Ammon's horn (tissue), 1 donor: ENCODE data around the gene CAMK2G.
"Not testable (repeated sequence)": the region's sequence is repeated elsewhere in the genome, so short reads cannot be mapped to it uniquely, and the experiment has no call there.

Experiments used
- DNase-seq: peaks from one replicate; pipeline ENCODE4 v3.0.0-alpha.2; 2016; ENCODE audit warnings: low spot score

The CAMK2G gene

DNA sequence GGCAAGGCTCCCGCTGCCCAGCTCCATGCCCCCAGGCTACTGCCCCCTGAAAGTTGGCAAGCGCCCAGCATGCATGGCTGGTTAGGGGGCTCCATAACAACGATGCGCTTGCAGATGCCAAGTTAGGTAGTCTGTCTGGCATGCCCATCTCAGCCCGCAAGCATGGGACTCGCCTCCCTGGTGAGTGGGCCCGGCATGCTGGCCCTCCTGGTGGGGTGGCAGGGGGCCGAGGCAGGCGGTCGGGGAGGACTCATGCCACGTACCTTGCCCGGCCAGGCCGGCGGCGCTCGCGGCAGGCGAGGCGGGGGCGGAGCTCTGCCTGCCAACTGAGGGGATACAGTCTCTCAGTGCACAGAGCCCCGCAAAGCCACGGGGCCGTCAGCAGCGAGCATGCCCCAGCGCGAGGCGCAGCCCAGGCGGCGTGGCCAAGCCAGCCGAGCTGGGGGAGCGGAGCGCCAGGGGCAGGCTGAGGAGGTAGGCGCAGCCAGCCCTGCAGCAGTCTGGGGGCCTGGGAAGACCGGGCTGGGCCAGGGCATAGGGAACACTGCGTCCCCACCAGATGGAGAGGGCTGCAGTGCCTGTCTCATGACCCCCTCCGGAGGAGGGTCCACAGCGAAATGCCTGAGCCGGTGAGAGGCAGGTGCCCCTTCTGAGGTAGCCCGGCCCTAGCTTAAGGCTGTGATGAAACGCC lies 34.9 kb downstream of the CAMK2G start:
- DNase-seq: no peak

DNA sequence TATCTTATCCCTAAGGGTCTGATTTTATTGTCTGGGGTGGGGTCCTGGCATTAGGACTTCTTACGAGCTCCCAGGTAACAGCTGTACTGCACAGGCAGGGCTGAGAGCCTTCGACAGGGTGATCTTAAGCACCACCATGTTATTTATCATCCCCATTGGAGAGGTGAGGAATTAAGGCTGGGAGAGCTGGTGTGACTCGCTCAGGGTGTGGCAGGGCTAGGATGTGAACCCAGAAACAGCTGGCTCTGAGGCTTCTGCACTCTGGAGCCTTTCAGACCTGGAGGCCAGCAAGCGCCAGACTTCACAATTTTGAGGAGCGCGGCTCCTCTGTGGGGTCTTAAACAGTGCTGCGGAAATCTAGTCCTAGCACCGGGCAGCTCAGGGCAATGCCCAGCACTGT lies 35.5 kb downstream of the CAMK2G start:
- no peak for DNase-seq

DNA sequence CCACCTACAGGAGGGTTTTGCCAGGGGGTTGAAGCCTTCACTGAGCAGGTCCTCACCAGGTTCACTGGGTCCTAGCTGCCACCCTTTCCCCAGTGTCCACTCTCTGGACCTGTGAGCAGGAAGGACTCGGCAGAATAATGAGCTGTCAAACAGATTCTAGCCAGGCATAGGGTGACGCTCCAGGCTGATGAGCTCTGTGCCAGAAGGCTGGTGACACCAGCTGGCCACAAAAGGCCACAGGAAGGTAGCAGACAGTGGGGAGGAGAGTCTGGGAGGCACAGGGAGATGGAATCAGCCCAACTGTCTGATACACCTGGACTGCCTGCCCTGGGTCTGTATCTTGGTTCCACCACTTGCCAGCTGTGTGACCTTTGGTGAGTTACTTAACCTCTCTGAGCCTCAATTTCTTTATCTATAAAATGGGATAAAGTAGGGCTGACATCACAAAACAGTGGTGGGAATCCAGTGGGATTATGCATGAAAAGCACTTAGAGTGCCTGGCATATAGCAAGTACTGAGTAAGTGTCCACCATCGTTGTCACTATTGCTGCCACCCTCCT lies 36.3 kb downstream of the CAMK2G start:
- DNase-seq: no peak

DNA sequence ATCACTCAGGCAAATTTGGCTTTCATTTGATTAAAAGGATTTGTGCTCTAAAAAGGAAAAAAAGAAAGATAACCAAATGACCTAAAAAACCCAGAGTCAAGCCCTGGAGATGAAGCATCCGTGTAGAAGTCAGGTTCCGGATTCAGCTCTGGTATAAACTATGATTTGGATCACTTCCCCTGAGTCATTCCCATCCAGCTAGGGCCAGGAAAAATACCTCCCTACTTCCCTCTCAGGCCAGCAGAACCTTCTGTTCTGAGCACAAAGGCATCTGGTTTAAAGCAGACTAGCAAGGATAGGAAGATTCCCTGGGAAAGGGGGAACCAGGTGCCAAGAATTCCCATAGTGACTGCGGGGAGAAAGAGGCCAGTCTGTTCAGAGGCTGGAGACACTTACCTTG lies 37.3 kb downstream of the CAMK2G start:
- no peak for DNase-seq

DNA sequence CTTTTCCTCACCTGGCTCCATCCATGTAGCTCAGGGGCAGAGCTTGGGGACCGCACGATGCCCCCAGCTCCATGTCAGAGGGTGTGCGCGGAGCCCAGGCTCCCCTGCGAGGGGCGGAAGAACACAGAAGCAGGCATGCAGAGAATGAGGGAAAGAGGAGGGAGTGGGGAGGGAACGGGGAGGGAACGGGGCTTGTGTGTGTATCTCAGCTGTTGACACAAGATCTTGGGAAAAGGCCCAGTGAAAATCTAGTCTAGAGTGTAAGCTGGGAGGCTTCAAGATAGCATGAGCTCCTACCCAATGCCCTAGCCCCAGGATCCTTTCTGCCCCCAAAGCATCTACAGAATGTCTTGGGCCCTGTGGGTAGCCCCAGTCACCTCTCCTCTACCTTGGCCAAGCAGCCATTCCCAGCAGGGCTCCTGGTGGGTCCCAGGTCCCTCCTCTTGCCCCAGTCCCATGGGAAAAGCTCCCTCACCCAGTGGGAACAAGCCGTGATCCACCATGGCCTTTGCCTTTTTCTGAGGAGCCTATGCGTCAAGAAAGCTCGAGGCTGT lies 37.9 kb downstream of the CAMK2G start:
- DNase-seq: no peak

DNA sequence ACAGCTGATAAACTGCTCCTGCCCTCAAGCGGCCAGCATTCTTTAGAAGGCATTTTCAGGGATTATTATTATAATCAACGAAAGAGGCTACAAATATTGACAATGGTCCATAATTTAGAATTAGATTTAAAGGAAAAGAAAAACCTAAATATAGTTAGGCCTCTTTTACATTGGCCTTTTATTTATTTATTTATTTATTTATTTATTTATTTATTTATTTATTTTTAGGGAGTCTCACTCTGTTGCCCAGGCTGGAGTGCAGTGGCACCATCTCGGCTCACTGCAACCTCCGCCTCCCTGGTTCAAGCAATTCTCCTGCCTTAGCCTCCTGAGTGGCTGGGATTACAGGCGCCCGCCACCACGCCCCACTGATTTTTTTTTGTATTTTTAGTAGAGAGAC lies 45.3 kb downstream of the CAMK2G start:
- not testable (repeated sequence) for DNase-seq

DNA sequence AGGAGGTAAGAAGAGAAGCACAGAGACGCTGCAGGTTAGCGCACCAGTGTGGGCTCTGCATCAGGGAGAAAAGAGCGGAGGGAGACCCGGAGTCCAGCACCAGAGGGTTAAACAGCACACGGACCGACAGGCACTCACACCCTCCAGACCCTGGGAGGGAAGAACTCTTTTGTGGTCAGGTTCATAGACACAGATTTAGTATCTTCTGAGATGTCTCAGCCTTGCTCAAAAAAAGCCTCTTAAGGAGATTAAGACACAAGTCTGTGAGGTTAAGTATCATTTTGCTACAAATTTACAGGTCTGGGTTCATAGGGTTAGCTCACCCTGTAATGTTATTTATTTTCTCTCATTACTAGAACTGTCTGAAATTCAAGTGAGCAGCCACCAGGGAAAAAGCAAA lies 46.2 kb downstream of the CAMK2G start:
- DNase-seq: no peak

DNA sequence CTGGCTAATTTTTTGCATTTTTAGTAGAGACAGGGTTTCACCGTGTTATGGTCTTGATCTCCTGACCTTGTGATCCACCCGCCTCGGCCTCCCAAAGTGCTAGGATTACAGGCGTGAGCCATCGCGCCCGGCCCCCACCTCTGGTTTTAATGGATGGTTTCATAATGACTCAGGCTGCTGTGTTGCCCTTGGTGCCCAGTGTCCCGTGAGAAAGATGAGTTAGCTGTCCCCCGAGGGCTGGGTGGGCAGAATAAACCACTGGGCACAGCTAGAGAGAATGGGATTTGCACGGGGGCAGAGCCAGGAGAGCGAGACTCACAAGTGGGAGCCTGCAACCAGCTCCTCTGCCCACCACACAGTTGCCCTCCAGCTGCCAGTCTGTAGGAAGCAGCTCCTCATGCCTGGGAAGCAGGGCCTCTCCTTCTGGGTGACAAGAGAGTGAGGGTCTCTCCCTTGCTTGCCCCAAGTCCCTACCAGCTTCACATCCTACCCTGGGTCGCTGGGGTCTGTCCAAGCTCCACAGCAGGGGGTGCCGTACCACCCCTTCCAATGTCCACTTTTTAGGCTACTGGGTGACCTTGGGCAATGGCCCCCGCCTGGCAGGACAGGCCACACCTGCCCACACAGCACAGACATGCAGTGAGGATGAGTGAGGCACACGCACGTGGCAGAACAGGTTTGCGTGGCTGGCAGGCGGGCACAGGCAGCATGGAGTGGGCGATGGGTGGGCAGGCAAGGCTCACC lies 46.8 kb downstream of the CAMK2G start:
- DNase-seq: no peak

DNA sequence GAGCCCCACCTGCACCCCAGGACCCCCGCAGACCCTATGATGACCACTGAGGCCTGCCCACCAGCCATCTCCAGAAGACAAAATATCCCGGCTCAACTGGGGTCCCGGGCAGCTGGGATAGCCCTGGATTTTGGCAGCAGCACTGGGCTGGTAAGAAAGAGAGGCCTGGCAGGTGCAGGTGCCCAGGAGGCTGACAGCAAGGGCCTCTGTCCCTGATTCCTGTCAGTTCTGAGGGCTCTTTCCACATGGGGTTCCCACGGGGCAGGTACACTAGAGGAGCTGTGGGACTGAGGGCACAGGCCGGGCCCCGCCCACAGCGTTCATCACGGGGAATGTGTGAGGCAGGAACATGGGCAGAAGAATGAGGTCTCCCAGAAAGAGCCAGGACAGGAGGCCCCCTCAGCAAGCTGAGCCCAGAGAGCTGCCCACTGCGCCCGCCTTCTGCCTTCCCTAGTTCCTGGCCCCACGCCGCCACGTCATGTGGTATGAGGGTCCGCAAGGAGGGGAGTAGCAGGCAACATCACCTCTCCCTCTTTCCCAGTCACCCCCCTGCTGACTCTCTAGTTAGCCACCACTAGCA lies 50.1 kb downstream of the CAMK2G start:
- no peak for DNase-seq

DNA sequence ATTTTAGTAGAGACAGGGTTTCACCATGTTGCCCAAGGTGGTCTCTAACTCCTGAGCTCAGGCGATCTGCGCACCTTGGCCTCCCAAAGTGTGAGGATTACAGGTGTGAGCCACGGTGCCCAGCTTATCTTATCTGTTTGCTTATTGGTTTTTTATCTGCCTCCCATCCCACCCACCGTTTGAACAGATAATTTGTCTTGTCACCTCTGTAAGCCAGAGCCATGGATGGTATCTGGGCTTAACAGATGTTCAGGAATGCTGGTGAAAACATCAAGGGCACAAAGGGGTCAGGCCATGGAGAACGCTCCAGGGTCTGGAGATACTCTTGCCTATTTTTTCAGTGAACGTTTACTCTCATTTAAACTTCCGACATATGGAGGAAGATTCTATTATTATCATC lies 51.0 kb downstream of the CAMK2G start:
- DNase-seq: no peak

DNA sequence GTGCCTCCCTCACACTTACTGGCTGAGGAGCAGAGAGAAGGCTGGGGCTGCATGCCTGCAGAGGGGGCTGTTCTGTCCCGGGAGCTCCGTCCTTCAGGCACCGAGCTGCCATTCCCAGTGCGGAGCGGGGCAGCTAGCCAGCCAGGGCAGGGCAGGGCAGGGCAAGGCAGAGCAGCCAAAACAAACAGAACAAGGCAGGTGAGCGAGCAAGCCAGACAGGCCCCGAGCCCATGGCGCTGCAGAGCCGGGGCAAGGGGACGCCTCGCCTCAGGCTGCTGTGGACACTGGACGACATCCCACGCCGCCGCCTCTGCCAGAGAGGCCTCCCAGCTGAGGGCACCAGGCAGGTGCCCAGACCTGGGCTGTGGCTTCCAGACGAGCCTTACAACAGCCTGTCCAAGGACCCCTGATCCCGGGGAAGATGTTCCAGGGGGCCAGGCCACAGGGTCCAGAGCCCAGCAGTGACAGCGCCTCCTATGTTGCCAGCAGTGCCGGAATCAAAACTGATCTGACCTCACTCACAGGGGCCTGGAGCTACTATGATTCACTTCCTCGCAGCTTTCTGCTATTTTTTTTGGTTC lies 54.8 kb downstream of the CAMK2G start:
- DNase-seq: no peak

DNA sequence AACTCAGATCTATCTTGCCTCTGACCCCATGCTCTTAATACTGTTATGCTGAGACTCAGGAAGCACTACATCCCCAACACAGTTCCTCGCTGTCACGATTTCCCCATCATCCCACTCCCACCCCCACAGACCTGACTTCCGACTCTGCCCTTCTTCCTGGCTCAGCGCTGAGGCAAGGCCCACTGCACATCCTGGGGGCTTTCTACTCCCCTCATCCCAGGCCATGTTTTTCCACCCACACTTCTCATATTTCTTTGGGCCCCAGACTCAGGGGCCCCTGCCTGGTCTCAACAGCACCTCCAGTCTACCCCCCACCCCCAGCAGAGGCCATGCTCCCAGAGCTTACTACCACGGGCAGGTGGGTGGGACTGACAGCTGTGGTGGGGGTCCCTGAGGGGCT lies 55.3 kb downstream of the CAMK2G start:
- DNase-seq: no peak

DNA sequence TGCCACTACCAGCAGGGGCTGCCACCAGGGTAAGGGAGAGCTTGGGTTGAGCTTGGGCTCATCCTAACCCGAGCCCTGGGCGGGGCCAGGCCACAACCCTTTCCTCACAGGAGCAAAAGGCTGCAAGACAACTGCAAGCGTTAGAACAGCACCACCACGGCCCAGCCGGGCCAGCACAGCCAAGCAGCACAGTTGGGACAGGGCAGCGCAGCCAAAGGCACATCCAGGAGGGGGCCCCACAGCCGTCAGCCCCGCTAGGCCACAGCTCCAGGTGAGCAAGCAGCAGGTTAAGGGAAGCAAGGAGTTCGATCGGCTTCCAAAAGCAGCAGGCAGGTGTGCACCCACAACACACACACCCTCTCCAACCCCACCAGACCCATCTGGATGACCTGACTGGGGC lies 56.0 kb downstream of the CAMK2G start:
- DNase-seq: no peak

DNA sequence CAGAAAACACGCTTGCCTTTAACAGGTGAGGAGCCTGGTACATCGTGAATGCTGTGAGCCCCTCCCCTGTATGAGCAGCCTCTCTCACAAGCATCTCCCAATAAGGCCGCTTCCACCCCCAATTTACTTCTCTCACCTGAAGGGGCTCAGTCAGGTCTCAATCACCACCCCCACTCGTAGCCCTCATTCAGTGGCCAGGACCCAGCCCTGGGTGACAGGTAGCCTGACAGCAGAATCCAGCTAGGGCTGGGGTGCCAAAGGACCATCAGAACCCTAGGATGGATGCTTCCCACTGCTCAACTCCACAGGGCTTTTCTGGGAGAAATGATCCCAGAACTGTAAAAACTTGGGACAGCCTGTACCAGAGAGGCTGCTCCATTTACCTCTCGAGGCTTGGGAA lies 56.5 kb downstream of the CAMK2G start:
- no peak for DNase-seq

DNA sequence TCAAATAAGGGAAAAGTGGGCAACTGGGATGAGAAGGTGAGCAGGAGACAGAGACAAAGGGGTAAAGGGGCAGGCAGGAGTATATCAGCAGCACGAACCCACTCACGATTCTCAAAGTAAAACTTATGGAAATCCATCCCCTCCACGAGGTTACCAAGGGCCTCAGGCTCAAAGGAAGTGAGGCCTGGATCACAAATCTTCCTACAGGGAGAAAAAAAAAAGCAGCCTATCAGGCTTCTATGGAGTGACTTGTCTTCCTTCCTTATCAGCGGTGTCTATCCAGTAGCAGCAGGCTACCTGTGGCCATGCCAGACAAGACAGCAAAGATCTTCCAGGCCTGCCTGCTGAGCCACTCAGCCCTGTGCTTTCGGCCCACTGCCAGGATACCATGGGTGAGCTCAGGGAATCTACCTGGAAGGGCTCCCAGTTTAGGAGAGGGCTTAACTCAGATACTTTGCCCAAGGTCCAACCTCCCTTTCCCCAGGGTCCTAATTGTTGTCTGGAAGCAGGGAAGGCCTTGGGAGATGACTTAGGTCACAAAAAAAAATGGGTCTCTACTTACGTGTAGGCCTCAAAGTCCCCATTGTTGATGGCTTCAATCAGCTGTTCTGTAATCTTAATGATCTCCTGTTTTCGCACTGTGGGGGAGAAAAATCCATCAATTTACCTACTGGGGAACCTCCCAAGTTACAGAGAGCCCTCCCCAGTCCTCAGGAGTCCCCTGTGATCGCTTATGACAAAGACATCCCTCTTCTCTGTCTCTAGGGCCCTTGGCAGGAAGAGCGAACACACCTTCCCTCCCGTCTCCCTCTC lies 57.2 kb downstream of the CAMK2G start:
- no peak for DNase-seq

DNA sequence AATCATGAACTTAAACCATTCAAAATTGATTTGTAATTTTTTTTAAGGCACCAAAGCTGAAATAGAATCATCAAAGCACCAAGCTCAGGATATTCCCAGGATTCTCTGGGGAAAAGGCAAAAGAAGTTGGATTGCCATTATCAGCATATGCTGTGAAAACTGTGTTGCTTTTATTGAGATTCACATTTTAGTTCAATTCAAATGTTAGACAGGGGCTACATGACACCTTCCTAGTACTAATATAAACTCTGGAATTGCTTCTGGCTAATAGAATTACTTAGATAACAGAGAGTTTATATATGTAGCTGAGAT lies 58.7 kb downstream of the CAMK2G start:
- DNase-seq: no peak

DNA sequence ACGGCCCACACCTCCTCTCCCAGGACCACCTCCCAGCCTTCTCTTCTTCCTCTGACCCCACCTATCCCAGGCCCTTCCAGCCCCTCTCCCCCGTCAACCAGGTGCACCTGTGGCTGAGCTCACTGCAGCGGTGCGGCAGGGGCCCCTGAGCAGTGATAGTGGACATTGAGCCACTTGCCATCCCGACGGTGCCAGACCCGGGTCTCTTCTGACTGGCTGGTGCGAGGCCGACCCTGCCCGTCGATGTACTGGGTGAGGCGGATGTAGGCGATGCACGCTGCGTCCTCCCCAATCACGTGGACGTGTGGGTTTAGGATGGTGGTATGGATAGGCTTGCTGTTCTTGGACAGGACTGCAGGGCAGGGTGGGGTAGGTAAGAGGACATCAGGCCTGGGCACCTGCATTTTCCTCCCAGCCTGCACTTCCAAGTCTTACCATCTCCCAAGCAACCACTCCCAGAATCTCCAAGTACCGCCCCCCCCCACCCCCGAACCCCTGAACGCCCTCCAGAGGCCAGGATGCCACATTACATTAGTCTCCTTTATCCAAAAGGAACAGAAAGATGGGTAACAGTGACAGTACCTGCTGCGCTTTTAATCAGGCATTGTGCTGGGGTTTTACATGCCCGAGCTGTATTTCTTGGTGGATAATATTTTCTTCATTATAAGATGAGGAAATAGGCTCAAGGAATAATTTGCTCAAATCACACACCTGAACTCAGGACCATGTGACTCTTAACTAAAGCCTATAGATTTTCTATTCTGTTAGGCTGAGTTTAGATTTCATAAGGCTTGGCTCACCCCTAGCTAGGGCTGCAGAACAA lies 59.2 kb downstream of the CAMK2G start:
- no peak for DNase-seq

DNA sequence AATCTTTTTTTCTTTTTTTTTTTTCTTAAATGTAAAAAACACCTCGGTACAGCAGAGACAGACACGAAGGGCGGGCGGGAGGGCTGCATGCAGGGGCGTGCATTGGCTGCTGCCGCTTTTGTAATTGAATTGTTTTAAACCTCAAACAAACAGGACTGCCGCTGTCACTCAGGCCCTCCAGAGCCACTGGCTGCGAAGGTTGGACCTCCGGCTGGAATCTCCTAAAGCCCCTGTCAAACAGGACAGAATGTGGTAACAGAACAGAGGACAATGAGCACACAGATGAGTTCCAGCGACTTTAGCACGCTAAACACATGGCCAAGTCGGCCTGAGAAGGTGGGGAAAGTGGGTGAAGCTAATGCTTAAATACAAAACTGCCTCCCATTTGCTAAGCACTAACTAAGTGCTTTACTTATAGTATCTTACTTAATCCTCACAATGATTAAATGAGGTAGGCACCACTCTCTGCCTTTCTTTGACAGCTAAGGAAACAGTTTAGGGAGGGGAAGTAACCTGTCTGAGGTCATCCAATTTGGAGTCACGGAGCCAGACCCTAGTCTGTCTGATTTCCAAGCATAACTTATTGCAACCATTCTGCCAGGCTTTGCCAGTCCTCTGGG lies 60.0 kb downstream of the CAMK2G start:
- DNase-seq: no peak

DNA sequence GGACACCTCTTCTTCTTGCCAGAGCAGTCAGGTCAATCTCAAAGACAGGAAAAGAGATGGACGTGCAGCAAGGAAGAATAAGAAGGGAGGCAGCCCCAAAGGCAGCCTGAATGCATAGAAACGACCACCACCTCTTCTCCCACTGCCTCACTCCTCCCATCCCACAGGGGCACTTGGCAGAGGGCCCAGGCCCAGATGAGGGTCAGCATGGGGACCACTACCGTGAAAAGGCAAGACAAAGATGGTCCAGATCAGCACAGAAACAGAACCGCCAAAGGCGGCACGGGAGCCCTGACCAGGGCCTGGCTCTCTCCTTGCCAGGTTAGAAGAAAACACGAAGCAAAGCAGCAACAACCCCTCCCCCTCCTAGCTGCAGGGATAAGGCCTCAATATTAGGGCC lies 61.0 kb downstream of the CAMK2G start:
- DNase-seq: no peak

DNA sequence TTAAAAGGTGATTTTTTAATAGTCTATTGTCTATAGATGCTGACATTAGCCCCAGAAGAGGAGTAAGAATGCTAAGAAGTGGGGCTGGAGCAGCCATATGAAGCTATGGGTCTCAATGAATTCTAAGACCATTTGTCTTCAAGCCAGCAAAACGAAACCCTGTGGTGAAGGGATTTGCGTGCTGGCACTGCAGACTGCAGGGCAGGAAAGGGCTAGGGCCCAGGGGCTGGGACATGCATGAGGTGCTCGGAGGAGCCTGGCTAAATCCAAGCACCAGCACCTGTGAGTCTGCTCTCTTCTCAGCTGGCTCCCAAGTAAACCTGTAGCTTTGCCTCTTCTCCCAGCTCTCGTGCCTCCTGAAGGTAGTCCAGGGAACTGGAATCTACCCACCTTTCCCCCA lies 61.7 kb downstream of the CAMK2G start:
- no peak for DNase-seq
